HG02938 (cell line): ENCODE data around the gene PRKCB.
"Not testable (repeated sequence)": the region's sequence is repeated elsewhere in the genome, so short reads cannot be mapped to it uniquely, and the experiment has no call there.

Source experiments
- ATAC-seq: cut with Tn5 transposase; IDR thresholded peaks from one replicate; pipeline ENCODE4 v1.9.1; 2021; ENCODE audit warnings: mild to moderate bottlenecking, moderate library complexity; ENCODE audit not compliant: unreplicated experiment

Gene PRKCB

GRCh38 chr16:23996258-23996955 lies 160.6 kb downstream of the PRKCB start:
- ATAC-seq, result no peak

- no peak for ATAC-seq
Measured at GRCh38 chr16:23998771-23999170, 163.0 kb downstream of the PRKCB start.

- peak; percentile 81 for ATAC-seq
Measured at GRCh38 chr16:23999663-24000062, 163.9 kb downstream of the PRKCB start.

GRCh38 chr16:24001710-24002109 lies 165.9 kb downstream of the PRKCB start:
- ATAC-seq, result no peak

- no peak for ATAC-seq
Measured at GRCh38 chr16:24002619-24003018, 166.8 kb downstream of the PRKCB start.

- ATAC-seq, result no peak
Measured at GRCh38 chr16:24005577-24005976, 169.8 kb downstream of the PRKCB start.

GRCh38 chr16:24007391-24007790 lies 171.6 kb downstream of the PRKCB start:
- no peak for ATAC-seq

- ATAC-seq, result no peak
Measured at GRCh38 chr16:24007934-24008333, 172.2 kb downstream of the PRKCB start.

- no peak for ATAC-seq
Measured at GRCh38 chr16:24009098-24009497, 173.3 kb downstream of the PRKCB start.

- ATAC-seq, result no peak
Measured at GRCh38 chr16:24009955-24010354, 174.2 kb downstream of the PRKCB start.

GRCh38 chr16:24010440-24011089 lies 174.8 kb downstream of the PRKCB start:
- no peak for ATAC-seq

GRCh38 chr16:24011237-24011636 lies 175.5 kb downstream of the PRKCB start:
- ATAC-seq, result no peak

- ATAC-seq, result no peak
Measured at GRCh38 chr16:24013054-24013636, 177.4 kb downstream of the PRKCB start.

GRCh38 chr16:24013864-24014645 lies 178.3 kb downstream of the PRKCB start:
- ATAC-seq, result peak; percentile 94

GRCh38 chr16:24014955-24015354 lies 179.2 kb downstream of the PRKCB start:
- ATAC-seq, result not testable (repeated sequence)

- ATAC-seq, result no peak
Measured at GRCh38 chr16:24015923-24016322, 180.1 kb downstream of the PRKCB start.

GRCh38 chr16:24018485-24018884 lies 182.7 kb downstream of the PRKCB start:
- no peak for ATAC-seq

GRCh38 chr16:24022797-24023196 lies 187.0 kb downstream of the PRKCB start:
- no peak for ATAC-seq

- ATAC-seq, result no peak
Measured at GRCh38 chr16:24023621-24024020, 187.8 kb downstream of the PRKCB start.

GRCh38 chr16:24024971-24025370 lies 189.2 kb downstream of the PRKCB start:
- ATAC-seq, result no peak

- no peak for ATAC-seq
Measured at GRCh38 chr16:24027466-24027865, 191.7 kb downstream of the PRKCB start.
